ENCODE measurements around the gene ZC2HC1B. TPM values are rescaled to one million over a fixed set of nuclear protein-coding genes. Genes with fewer than 3 reads are reported as not detected.

The ZC2HC1B gene
- total and polyA plus RNA-seq, 8 donors: not detected

GRCh38 chr6:143948208-143948607 is 83.9 kb downstream of the ZC2HC1B start:
- intact Hi-C loops (cut with DNase I): no loop called here
- H3K27ac ChIP-seq: no peak overlapping the region
- H3K9me3 ChIP-seq: no peaks in the 10 kb centered on the region
- H3K4me3 ChIP-seq: no peak overlapping the region
- peaks cover 0 to 11% of the 10 kb centered on the region in 2 donors for H3K36me3 ChIP-seq
- TF ChIP-seq, protein P1, sequence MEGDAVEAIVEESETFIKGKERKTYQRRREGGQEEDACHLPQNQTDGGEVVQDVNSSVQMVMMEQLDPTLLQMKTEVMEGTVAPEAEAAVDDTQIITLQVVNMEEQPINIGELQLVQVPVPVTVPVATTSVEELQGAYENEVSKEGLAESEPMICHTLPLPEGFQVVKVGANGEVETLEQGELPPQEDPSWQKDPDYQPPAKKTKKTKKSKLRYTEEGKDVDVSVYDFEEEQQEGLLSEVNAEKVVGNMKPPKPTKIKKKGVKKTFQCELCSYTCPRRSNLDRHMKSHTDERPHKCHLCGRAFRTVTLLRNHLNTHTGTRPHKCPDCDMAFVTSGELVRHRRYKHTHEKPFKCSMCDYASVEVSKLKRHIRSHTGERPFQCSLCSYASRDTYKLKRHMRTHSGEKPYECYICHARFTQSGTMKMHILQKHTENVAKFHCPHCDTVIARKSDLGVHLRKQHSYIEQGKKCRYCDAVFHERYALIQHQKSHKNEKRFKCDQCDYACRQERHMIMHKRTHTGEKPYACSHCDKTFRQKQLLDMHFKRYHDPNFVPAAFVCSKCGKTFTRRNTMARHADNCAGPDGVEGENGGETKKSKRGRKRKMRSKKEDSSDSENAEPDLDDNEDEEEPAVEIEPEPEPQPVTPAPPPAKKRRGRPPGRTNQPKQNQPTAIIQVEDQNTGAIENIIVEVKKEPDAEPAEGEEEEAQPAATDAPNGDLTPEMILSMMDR (IDR thresholded peaks at IDR 0.05): no peak
- H3K4me1 ChIP-seq: peaks cover 0 to 3% of the 10 kb centered on the region in 2 donors
- no peak for ATAC-seq
- no peaks in the 10 kb centered on the region for H3K27me3 ChIP-seq
- no peak for DNase-seq

- Histone ChIP-seq H3K27ac (peak overlapping the region in 1 of 2 donors; percentile 46), H3K4me3 (no peak overlapping the region), H3K27me3 (no peaks in the 10 kb centered on the region), H3K9me3 (no peaks in the 10 kb centered on the region), H3K36me3 (peaks cover 0 to 11% of the 10 kb centered on the region in 2 donors), H3K4me1 (peaks cover 0 to 3% of the 10 kb centered on the region in 2 donors)
- ATAC-seq (peak; percentile 82), DNase-seq (peak in 2 of 4 donors; percentile 37 to 75)
- intact Hi-C loops (cut with DNase I): no loop called here
- TF ChIP-seq, protein P1 (IDR thresholded peaks at IDR 0.05): no peak
Observed at GRCh38 chr6:143949535-143949934, 85.3 kb downstream of the ZC2HC1B start.

GRCh38 chr6:143949962-143950361 is 85.7 kb downstream of the ZC2HC1B start:
- DNase-seq (peak in 1 of 4 donors; percentile 42), ATAC-seq (peak; percentile 46)
- intact Hi-C loops (cut with DNase I): no loop called here
- TF ChIP-seq, protein P1 (IDR thresholded peaks at IDR 0.05): no peak
- Histone ChIP-seq H3K4me1 (peaks cover 0 to 3% of the 10 kb centered on the region in 2 donors), H3K27me3 (no peaks in the 10 kb centered on the region), H3K36me3 (peaks cover 0 to 11% of the 10 kb centered on the region in 2 donors), H3K27ac (peak overlapping the region in 1 of 2 donors; percentile 46), H3K9me3 (no peaks in the 10 kb centered on the region), H3K4me3 (no peak overlapping the region)

- Histone ChIP-seq H3K4me1 (peaks cover 0 to 3% of the 10 kb centered on the region in 2 donors), H3K27ac (no peak overlapping the region), H3K4me3 (no peak overlapping the region), H3K36me3 (peaks cover 0 to 11% of the 10 kb centered on the region in 2 donors), H3K27me3 (no peaks in the 10 kb centered on the region), H3K9me3 (no peaks in the 10 kb centered on the region)
- DNase-seq: no peak
- no peak for ATAC-seq
- TF ChIP-seq, protein P1 (IDR thresholded peaks at IDR 0.05): no peak
- intact Hi-C loops (cut with DNase I): no loop called here
Observed at GRCh38 chr6:143950875-143951274, 86.6 kb downstream of the ZC2HC1B start.

DNA sequence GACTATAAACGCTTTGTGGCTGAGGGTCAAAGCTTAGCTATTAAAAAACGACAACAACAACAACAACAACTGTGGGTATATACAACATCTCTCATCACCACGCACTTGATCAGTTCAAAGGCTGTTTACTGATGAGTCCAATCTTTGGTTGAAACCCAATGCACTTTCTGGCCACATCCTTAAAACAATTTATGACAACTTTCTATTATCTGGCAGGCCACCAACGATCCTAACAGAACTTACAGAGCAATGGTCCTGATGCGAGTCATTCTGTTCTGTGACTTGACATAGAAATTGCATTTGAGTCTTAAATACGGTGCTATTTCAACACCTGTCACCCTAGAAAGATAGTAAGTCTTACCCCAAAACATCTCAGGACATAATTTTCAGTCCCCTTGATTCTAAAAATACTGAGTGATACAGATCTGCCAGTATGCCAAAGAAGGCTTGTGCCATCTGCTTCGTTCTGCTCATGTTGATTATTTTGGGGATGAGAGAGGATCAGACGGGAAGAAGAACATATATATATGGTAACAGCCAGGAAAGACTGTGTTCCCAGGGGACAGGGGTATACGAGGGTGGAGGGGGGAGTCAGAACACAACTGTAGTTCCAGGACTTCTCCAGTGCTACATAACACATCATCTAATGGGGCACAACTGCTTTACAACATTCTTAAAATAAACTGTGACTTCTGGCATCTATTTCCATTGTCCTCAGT is 87.9 kb downstream of the ZC2HC1B start:
- H3K27ac ChIP-seq: peak overlapping the region in 1 of 2 donors; percentile 6
- DNase-seq (no peak), ATAC-seq (no peak)
- intact Hi-C loops (cut with DNase I): no loop called here
- no peak overlapping the region for H3K4me3 ChIP-seq
- peaks cover 0 to 3% of the 10 kb centered on the region in 2 donors for H3K4me1 ChIP-seq
- TF ChIP-seq, protein P1 (IDR thresholded peaks at IDR 0.05): no peak
- no peaks in the 10 kb centered on the region for H3K27me3 ChIP-seq
- no peaks in the 10 kb centered on the region for H3K9me3 ChIP-seq
- peaks cover 0 to 11% of the 10 kb centered on the region in 2 donors for H3K36me3 ChIP-seq

All from left lung (tissue), 10 donors.